T-helper 2 cell treated with Interferon-gamma antibody and Interleukin-4, amounts not matched to agents 5 μg/mL and 100 μg/mL, for 36 hours (primary cell): ENCODE results near the gene DNAJB13.
"Not testable (repeated sequence)": the region's sequence is repeated elsewhere in the genome, so short reads cannot be mapped to it uniquely, and the experiment has no call there.

Experiments
- DNase-seq: peaks from one replicate; pipeline ENCODE4 v3.0.0; 2021; ENCODE audit warnings: low spot score
- H3K27ac Mint-ChIP-seq: one replicate; pipeline ENCODE4 v1.8.0; 2021; ENCODE audit warnings: mild to moderate bottlenecking, mixed read lengths
- H3K27me3 Mint-ChIP-seq: one replicate; pipeline ENCODE4 v1.8.0; 2021; ENCODE audit warnings: low read depth, mixed read lengths
- H3K36me3 Mint-ChIP-seq: one replicate; pipeline ENCODE4 v1.8.0; 2021; ENCODE audit warnings: low read depth, mixed read lengths
- H3K4me1 Mint-ChIP-seq: one replicate; pipeline ENCODE4 v1.8.0; 2021; ENCODE audit warnings: low read depth, mixed read lengths
- H3K4me3 Mint-ChIP-seq: one replicate; pipeline ENCODE4 v1.8.0; 2022; ENCODE audit warnings: mild to moderate bottlenecking, moderate library complexity, mixed read lengths
- H3K9me3 Mint-ChIP-seq: one replicate; pipeline ENCODE4 v1.8.0; 2021; ENCODE audit warnings: mixed read lengths

The DNAJB13 gene, protein sequence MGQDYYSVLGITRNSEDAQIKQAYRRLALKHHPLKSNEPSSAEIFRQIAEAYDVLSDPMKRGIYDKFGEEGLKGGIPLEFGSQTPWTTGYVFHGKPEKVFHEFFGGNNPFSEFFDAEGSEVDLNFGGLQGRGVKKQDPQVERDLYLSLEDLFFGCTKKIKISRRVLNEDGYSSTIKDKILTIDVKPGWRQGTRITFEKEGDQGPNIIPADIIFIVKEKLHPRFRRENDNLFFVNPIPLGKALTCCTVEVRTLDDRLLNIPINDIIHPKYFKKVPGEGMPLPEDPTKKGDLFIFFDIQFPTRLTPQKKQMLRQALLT

GRCh38 chr11:73950869-73951710 lies at the start of gene DNAJB13:
DNAJB13 (plus strand) TSS chr11:73951026; CDS start chr11:73951070, 44 bp downstream.
- Mint-ChIP-seq H3K9me3 (no peaks in the 10 kb centered on the region), H3K27ac (no peak within 1 kb of the TSS), H3K36me3 (no peaks in the 10 kb centered on the region), H3K4me1 (no peaks in the 10 kb centered on the region), H3K27me3 (no peaks in the 10 kb centered on the region), H3K4me3 (no peak within 1 kb of the TSS)
- no peak for DNase-seq

GRCh38 chr11:73902303-73902702 lies 48.5 kb upstream of the DNAJB13 start:
- Mint-ChIP-seq H3K27me3 (no peaks in the 10 kb centered on the region), H3K27ac (no peak overlapping the region), H3K9me3 (no peaks in the 10 kb centered on the region), H3K4me1 (no peaks in the 10 kb centered on the region), H3K4me3 (no peak overlapping the region), H3K36me3 (peaks cover 19% of the 10 kb centered on the region)
- DNase-seq: no peak

DNA sequence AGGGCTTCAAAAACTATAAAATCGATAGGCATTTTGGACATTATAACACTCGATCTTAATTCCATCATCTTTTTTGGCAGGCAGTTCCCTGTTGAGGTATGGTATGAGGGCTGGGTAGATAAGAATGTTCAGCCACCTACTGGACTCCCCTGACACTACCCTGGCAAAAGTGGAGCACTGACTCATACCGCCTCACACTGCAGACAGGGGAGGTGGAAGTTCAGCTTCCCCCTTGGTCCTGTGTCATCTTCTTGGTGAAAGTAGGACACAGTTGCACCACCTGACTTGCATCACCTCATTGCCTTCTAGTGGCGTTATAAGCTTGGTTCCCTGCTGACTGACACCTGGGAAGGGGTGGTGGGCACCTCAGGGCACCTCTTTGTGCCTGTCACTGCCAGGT lies 43.6 kb upstream of the DNAJB13 start:
- no peaks in the 10 kb centered on the region for H3K4me1 Mint-ChIP-seq
- no peaks in the 10 kb centered on the region for H3K9me3 Mint-ChIP-seq
- no peak overlapping the region for H3K4me3 Mint-ChIP-seq
- DNase-seq: no peak
- peaks cover 20% of the 10 kb centered on the region for H3K36me3 Mint-ChIP-seq
- H3K27me3 Mint-ChIP-seq: no peaks in the 10 kb centered on the region
- no peak overlapping the region for H3K27ac Mint-ChIP-seq

DNA sequence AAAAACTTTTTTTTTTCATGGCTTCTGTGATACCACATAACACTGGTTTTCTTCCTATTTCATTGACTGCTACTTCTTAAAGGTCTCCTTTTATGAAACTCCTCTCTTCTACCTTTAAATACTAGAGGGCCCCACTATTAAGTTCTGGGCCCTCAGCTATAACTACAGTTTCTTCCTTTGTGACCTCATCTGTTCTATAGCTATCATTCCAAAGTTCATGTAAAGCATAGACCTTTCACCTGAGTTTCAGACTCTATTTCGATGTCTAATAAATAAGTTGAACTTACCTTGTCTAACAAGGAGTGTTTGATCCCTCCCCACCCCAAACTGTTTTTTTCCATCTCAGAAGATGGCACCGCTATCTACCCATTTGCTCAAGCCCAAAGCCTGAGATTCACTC lies 38.8 kb upstream of the DNAJB13 start:
- no peaks in the 10 kb centered on the region for H3K27me3 Mint-ChIP-seq
- H3K4me3 Mint-ChIP-seq: no peak overlapping the region
- H3K27ac Mint-ChIP-seq: no peak overlapping the region
- no peaks in the 10 kb centered on the region for H3K9me3 Mint-ChIP-seq
- no peak for DNase-seq
- peaks cover 2% of the 10 kb centered on the region for H3K4me1 Mint-ChIP-seq
- H3K36me3 Mint-ChIP-seq: peaks cover 30% of the 10 kb centered on the region

DNA sequence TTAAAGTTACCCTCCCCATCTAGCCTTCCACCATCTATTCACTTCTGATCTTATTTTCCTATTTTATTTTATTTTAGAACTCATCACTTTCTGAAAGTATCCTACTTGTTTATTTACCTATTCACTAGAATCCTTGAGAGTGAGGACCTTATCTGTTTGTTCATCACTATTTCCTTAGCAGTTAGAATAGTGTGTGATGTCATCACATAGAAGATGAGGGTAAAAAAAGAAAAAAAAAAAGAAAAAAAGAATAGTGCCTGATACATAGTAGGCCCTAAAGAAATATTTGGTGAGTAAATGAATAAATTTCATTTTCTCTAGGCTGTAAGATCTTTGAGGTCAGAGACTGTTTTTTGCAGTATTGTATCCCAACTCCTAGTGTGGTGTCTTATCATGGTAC lies 37.4 kb upstream of the DNAJB13 start:
- peak overlapping the region; percentile 23 for H3K27ac Mint-ChIP-seq
- peaks cover 34% of the 10 kb centered on the region for H3K36me3 Mint-ChIP-seq
- no peak overlapping the region for H3K4me3 Mint-ChIP-seq
- H3K27me3 Mint-ChIP-seq: no peaks in the 10 kb centered on the region
- DNase-seq: no peak
- H3K9me3 Mint-ChIP-seq: no peaks in the 10 kb centered on the region
- peaks cover 2% of the 10 kb centered on the region for H3K4me1 Mint-ChIP-seq

- Mint-ChIP-seq H3K36me3 (peaks cover 39% of the 10 kb centered on the region), H3K4me1 (peaks cover 2% of the 10 kb centered on the region), H3K27ac (no peak overlapping the region), H3K27me3 (no peaks in the 10 kb centered on the region), H3K9me3 (no peaks in the 10 kb centered on the region), H3K4me3 (no peak overlapping the region)
- DNase-seq: no peak
Observed at GRCh38 chr11:73914284-73914683, 36.5 kb upstream of the DNAJB13 start.

GRCh38 chr11:73916435-73916834 lies 34.4 kb upstream of the DNAJB13 start:
- DNase-seq: no peak
- no peaks in the 10 kb centered on the region for H3K9me3 Mint-ChIP-seq
- H3K36me3 Mint-ChIP-seq: peaks cover 37% of the 10 kb centered on the region
- no peaks in the 10 kb centered on the region for H3K27me3 Mint-ChIP-seq
- H3K4me3 Mint-ChIP-seq: no peak overlapping the region
- no peak overlapping the region for H3K27ac Mint-ChIP-seq
- H3K4me1 Mint-ChIP-seq: peaks cover 2% of the 10 kb centered on the region

DNA sequence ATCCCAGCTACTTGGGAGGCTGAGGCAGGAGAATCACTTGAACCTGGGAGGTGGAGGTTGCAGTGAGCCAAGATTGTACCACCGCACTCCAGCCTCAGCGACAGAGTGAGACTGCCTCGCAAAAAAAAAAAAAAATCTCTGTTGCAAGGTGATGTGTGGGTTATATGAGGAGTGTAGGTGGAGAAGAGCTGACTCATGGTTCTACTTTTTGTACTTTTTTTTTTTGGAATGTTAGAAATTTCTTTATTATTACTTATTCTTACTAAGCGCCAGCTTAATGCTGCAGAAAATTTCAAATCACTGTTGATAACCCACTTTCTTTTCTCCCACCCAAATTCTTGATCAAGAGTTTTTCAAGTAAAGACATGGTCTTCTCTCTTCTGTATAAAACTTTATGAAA lies 29.6 kb upstream of the DNAJB13 start:
- no peak overlapping the region for H3K4me3 Mint-ChIP-seq
- DNase-seq: no peak
- H3K36me3 Mint-ChIP-seq: peaks cover 25% of the 10 kb centered on the region
- no peaks in the 10 kb centered on the region for H3K4me1 Mint-ChIP-seq
- H3K27ac Mint-ChIP-seq: no peak overlapping the region
- H3K27me3 Mint-ChIP-seq: no peaks in the 10 kb centered on the region
- no peaks in the 10 kb centered on the region for H3K9me3 Mint-ChIP-seq

DNA sequence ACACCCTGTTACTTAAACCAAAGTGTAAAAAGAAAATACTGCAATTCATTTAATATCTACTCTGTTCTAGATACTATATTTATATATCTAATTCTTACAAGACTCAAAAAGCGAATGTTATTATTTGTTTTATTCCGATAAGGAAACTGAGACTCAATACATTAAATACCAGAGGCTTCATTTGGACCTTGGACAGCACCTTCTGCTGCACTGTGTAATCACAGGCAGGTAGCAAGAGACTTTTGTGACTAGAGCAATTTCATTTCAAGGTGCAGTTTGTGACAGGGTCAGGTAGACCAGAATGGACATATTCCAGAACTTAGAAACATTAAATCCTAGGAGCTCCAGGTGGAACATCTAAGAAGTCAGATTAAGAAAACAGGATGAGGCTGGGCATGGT lies 21.4 kb upstream of the DNAJB13 start:
- Mint-ChIP-seq H3K27ac (no peak overlapping the region), H3K9me3 (no peaks in the 10 kb centered on the region)
- no peak for DNase-seq

GRCh38 chr11:73931039-73931645 lies 19.7 kb upstream of the DNAJB13 start:
- Mint-ChIP-seq H3K36me3 (peaks cover 17% of the 10 kb centered on the region), H3K4me1 (no peaks in the 10 kb centered on the region), H3K9me3 (no peaks in the 10 kb centered on the region), H3K27me3 (no peaks in the 10 kb centered on the region), H3K4me3 (no peak overlapping the region), H3K27ac (no peak overlapping the region)
- no peak for DNase-seq

More for the DNA sequence above, 21.4 kb upstream of the DNAJB13 start:
- Mint-ChIP-seq H3K36me3 (peaks cover 17% of the 10 kb centered on the region), H3K4me3 (no peak overlapping the region), H3K4me1 (no peaks in the 10 kb centered on the region), H3K27me3 (no peaks in the 10 kb centered on the region)

DNA sequence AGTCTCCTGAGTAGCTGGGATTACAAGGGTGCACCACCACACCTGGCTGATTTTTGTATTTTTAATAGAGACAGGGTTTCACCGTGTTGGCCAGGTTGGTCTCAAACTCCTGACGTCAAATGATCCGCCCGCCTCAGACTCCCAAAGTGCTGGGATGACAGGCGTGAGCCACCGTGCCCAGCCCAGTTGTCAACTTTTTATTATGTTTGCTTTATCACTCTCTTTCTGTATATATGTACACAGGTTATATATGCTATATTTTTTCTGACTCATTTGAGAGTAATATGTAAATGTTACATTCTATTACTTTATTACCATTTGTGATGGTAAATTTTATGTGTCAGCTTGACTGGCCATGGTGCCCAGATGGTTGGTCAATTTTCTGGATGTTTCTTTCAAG lies 18.9 kb upstream of the DNAJB13 start:
- H3K4me1 Mint-ChIP-seq: no peaks in the 10 kb centered on the region
- H3K9me3 Mint-ChIP-seq: no peaks in the 10 kb centered on the region
- no peak overlapping the region for H3K27ac Mint-ChIP-seq
- H3K27me3 Mint-ChIP-seq: no peaks in the 10 kb centered on the region
- DNase-seq: no peak
- peaks cover 16% of the 10 kb centered on the region for H3K36me3 Mint-ChIP-seq
- H3K4me3 Mint-ChIP-seq: no peak overlapping the region

DNA sequence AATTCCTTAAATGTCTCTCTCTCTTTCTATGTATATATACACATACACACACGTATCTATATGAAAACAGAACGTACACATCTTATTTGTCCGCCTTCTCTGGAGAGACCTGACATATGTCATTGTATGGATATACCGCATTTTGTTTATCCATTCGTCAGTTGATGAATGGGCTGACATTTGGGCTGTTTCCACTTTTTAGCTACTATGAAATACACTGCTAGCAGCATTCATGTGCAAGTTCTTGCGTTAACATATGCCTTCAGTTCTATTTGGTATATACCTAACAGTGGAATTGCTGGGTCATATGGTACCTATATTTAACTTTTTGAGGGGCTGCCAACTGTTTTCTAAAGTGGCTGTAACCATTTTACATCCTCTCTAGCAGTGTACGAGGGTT lies 18.0 kb upstream of the DNAJB13 start:
- no peak for DNase-seq
- Mint-ChIP-seq H3K36me3 (peaks cover 8% of the 10 kb centered on the region), H3K4me1 (no peaks in the 10 kb centered on the region), H3K4me3 (no peak overlapping the region), H3K27me3 (no peaks in the 10 kb centered on the region), H3K9me3 (no peaks in the 10 kb centered on the region), H3K27ac (no peak overlapping the region)

GRCh38 chr11:73936047-73936446 lies 14.8 kb upstream of the DNAJB13 start:
- not testable (repeated sequence) for H3K36me3 Mint-ChIP-seq, H3K4me1 Mint-ChIP-seq, H3K4me3 Mint-ChIP-seq, H3K27ac Mint-ChIP-seq, H3K27me3 Mint-ChIP-seq, H3K9me3 Mint-ChIP-seq, DNase-seq

DNA sequence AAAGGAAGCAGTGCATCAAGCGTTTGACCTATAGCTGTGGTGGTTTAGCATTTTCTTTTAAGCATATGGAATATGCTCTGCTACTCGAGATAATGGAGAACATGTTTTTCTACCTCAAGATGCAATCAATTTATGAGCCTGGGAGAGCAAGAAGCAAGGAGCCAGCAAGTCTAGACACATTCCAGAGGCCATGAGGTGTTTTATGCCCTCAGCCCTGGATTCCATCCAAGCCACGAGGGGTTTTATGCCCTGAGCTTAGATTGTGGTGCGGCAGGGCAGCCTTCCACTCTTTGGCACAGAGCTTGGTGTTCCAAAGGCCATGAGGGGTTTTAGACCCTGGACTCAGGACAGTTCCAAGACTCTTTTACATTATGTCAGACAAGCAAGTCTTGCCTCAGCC lies 11.7 kb upstream of the DNAJB13 start:
- no peaks in the 10 kb centered on the region for H3K9me3 Mint-ChIP-seq
- no peak overlapping the region for H3K27ac Mint-ChIP-seq
- DNase-seq: no peak
- peaks cover 8% of the 10 kb centered on the region for H3K36me3 Mint-ChIP-seq
- H3K27me3 Mint-ChIP-seq: no peaks in the 10 kb centered on the region
- no peaks in the 10 kb centered on the region for H3K4me1 Mint-ChIP-seq
- no peak overlapping the region for H3K4me3 Mint-ChIP-seq
